ENCODE results near the gene ARF4. TPM values are rescaled to one million over a fixed set of nuclear protein-coding genes. Genes with fewer than 3 reads are reported as not detected.

Gene ARF4
- total RNA-seq, 3 donors from 2014 or later, result 93.6 to 125 (median 120) TPM

- Histone ChIP-seq H3K36me3 (no peaks in the 10 kb centered on the region), H3K27ac (peak overlapping the region; percentile 90 to 93), H3K9me3 (no peaks in the 10 kb centered on the region), H3K4me1 (peaks cover 0 to 15% of the 10 kb centered on the region in 2 donors), H3K4me3 (peak overlapping the region; percentile 68 to 86 (median 74)), H3K27me3 (no peaks in the 10 kb centered on the region)
- intact Hi-C loops (cut with DNase I; ENCODE audit: low total_unique reads), result no loop called here
- DNase-seq (ENCODE audit: low spot score in 2 of 2), result no peak
- no peak for TF ChIP-seq CTCF (IDR thresholded peaks at IDR 0.05)
- no peak for TF ChIP-seq POLR2A (IDR thresholded peaks at IDR 0.05)
- TF ChIP-seq POLR2AphosphoS5 (IDR thresholded peaks at IDR 0.05), result no peak
These were observed 40.6 kb downstream of the ARF4 start for GRCh38 chr3:57556459-57557084.

GRCh38 chr3:57555738-57556458 lies 41.2 kb downstream of the ARF4 start, which contains the start of gene PDE12:
Gene PDE12, plus strand, starts transcription at chr3:57556274. Its CDS starts 106 bp downstream, at chr3:57556380.
- intact Hi-C loops (cut with DNase I; ENCODE audit: low total_unique reads), result no loop called here

GRCh38 chr3:57555306-57555705 lies 41.8 kb downstream of the ARF4 start:
- Histone ChIP-seq H3K9me3 (no peaks in the 10 kb centered on the region), H3K27ac (peak overlapping the region; percentile 90 to 93), H3K27me3 (no peaks in the 10 kb centered on the region), H3K4me3 (peak overlapping the region; percentile 68 to 86 (median 74)), H3K36me3 (no peaks in the 10 kb centered on the region), H3K4me1 (peaks cover 0 to 15% of the 10 kb centered on the region in 2 donors)
- TF ChIP-seq POLR2AphosphoS5 (IDR thresholded peaks at IDR 0.05) (no peak), POLR2A (IDR thresholded peaks at IDR 0.05) (no peak), CTCF (IDR thresholded peaks at IDR 0.05) (no peak)
- no peak for DNase-seq (ENCODE audit: low spot score in 2 of 2)
- intact Hi-C loops (cut with DNase I; ENCODE audit: low total_unique reads), result no loop called here

More at GRCh38 chr3:57555738-57556458, 41.2 kb downstream of the ARF4 start, which contains the start of gene PDE12:
- TF ChIP-seq POLR2A (IDR thresholded peaks at IDR 0.05), result peak; percentile 46
- no peak for TF ChIP-seq CTCF (IDR thresholded peaks at IDR 0.05)
- TF ChIP-seq POLR2AphosphoS5 (IDR thresholded peaks at IDR 0.05), result peak; percentile 82 to 95 (median 93)
- H3K36me3 ChIP-seq, result no peaks in the 10 kb centered on the region
- peak within 1 kb of the TSS; percentile 68 to 86 (median 74) for H3K4me3 ChIP-seq
- peak within 1 kb of the TSS; percentile 90 to 93 for H3K27ac ChIP-seq
- no peaks in the 10 kb centered on the region for H3K9me3 ChIP-seq
- no peaks in the 10 kb centered on the region for H3K27me3 ChIP-seq
- peak; percentile 80 to 86 for DNase-seq (ENCODE audit: low spot score in 2 of 2)
- H3K4me1 ChIP-seq, result peaks cover 0 to 15% of the 10 kb centered on the region in 2 donors

- intact Hi-C loops (cut with DNase I; ENCODE audit: low total_unique reads), result no loop called here
- peak overlapping the region; percentile 49 to 56 for H3K27ac ChIP-seq
These were observed 50.5 kb downstream of the ARF4 start for GRCh38 chr3:57546616-57547015.

More at GRCh38 chr3:57546616-57547015, 50.5 kb downstream of the ARF4 start:
- Histone ChIP-seq H3K27me3 (no peaks in the 10 kb centered on the region), H3K36me3 (no peaks in the 10 kb centered on the region), H3K4me1 (peaks cover 0 to 4% of the 10 kb centered on the region in 2 donors), H3K4me3 (no peak overlapping the region), H3K9me3 (no peaks in the 10 kb centered on the region)
- DNase-seq (ENCODE audit: low spot score in 2 of 2), result no peak
- no peak for TF ChIP-seq POLR2AphosphoS5 (IDR thresholded peaks at IDR 0.05)
- no peak for TF ChIP-seq CTCF (IDR thresholded peaks at IDR 0.05)
- no peak for TF ChIP-seq POLR2A (IDR thresholded peaks at IDR 0.05)

Data from breast epithelium (tissue), 4 donors.